GM21360 (cell line): Measurements from ENCODE around the gene DCTN2.

Source experiments
- ATAC-seq: cut with Tn5 transposase; IDR thresholded peaks from one replicate; pipeline ENCODE4 v1.9.1; 2021; ENCODE audit warnings: mild to moderate bottlenecking, moderate library complexity; ENCODE audit not compliant: unreplicated experiment

DCTN2 gene

DNA sequence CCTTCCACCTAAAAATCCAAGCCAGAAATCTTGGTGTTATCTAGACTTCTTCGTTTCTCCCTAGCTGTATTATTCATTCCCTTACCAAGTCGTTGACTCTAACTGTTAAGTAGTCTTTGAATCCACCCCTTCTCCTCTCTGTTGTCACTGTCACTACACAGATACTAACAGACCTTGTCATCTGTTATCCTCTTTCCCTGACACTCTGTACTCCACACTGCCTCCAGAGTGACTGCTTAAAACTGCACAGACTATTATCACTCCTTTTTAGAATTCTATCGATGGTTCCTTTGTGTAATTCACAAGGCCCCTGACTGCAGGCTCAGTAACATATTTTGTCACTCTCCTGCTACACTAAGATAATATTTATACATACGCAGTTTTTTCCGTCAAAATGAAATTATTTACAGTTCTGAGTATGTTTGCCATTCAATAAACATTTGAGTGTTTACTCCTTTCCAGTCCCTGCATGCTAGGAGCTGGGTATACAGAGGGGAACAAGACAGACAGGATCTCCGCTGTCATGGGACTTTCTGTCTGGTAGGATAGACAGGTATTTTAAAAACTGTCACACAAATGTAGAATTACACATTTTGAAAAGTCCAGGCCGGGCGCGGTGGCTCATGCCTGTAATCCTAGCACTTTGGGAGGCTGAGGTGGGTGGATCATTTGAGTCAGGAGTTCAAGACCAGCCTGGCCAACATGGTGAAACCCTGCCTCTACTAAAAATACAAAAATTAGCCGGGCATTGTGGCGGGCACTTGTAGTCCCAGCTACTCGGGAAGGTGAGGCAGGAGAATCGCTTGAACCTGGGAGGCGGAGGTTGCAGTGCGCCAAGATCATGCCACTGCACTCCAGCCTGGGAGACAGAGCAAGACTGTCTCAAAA, 55.4 kb downstream of the DCTN2 start:
- ATAC-seq: no peak

GRCh38 chr12:57490126-57490525, 56.9 kb downstream of the DCTN2 start:
- ATAC-seq: no peak

DNA sequence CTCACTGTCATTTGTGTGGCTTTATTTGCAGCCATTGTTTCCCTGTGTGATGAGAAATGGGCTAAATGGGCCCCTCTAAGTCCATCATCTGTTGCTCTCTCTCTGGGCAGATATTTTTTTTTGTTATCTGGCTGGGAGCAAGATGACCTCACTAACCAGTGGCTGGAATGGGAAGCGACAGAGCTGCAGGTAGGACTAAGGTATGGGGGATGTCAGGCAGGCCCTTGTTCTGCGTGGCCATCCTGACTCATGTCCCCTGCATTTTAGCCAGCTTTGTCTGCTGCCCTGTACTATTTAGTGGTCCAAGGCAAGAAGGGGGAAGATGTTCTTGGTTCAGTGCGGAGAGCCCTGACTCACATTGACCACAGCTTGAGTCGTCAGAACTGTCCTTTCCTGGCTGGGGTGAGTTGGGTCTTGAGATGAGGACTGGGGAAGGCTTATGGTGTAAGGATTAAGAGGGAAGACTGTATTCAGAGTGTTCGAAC, 57.8 kb downstream of the DCTN2 start:
- no peak for ATAC-seq

- no peak for ATAC-seq
These were observed 58.4 kb downstream of the DCTN2 start for GRCh38 chr12:57488402-57489156.

DNA sequence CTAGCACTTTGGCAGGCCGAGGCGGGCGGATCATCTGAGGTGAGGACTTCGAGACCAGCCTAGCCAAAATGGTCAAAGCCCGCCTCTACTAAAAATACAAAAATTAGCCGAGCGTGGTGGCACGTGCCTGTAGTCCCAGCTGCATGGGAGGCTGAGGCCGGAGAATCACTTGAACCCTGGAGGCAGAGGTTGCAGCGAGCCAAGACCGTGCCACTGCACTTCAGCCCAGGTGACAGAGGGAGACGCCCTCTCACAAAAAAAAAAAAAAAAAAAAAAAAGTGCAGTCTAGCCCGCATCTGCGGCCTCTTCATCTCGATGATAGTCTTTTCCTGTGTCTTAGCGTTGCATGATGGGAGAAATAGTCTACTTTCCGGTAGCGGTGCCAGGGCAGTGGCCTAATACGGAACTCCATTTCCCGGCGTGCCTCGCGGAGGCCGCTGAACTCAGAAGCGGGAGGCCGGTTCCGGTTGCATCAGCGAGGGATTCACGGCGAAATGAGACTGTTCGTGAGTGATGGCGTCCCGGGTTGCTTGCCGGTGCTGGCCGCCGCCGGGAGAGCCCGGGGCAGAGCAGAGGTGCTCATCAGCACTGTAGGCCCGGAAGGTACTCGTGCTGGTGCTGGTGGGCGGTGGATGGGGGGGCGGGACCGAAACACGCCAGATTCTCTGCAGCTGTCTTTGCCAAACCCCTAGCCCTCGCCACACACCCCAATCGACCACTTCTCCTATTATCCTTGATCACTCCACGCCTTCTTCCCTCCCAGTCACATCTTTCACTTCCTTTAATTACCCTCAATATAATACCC, 59.2 kb downstream of the DCTN2 start, which contains the start of gene MARS1:
Gene MARS1 (plus strand): TSS at position 472 of the 805 bp plus-strand sequence. CDS start 23 bp downstream, at position 495.
- ATAC-seq: peak; percentile 93

DNA sequence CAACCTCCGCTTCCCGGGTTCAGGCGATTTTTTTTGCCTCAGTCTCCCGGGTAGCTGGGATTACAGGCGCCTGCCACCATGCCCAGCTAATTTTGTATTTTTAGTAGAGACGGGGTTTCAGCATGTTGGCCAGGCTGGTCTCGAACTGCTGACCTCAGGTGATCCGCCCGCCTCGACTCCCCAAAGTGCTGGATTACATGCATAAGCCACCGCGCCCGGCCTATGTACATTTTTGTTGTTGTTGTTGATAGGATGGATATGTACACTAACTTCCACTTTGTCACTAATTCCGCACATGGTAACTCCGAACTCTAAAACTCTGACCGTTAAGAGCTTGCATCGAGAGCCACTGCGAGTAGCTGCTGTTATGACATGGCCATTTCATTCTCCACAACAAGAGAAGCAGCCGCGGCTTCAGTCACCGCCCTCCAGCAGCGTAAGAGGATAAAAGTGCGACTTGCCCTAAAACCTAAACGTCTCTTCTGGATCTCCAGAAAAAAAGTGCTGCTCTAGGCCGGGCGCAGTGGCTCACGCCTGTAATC, 59.9 kb downstream of the DCTN2 start:
- no peak for ATAC-seq

- no peak for ATAC-seq
These were observed 61.3 kb downstream of the DCTN2 start for GRCh38 chr12:57485695-57486094.

DNA sequence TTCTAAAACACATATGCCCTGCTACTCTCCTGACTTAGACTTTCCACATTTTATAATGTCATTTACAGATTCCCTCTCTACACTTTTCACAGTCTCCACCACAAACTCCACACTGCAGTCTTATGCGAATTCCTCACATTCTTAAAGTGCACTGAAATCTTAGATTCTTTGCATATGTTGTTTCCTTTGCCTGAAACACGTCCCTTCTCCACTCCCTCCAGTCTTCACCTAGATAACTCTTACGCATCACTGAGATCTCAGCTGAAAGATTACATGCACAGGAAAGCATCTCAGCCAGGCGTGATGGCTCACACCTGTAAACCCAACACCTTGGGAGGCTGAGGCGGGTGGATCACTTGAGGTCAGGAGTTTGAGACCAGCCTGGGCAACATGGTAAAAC, 63.5 kb downstream of the DCTN2 start:
- no peak for ATAC-seq

- no peak for ATAC-seq
These were observed 65.3 kb downstream of the DCTN2 start for GRCh38 chr12:57481671-57482070.
